ENCODE data around the gene KRTAP10-5.
"Not testable (repeated sequence)": the region's sequence is repeated elsewhere in the genome, so short reads cannot be mapped to it uniquely, and the experiment has no call there.

The KRTAP10-5 gene

GRCh38 chr21:44590897-44591800 is 10.7 kb upstream of the KRTAP10-5 start:
- DNase-seq, result not testable (repeated sequence)

- DNase-seq, result no peak
Observed at GRCh38 chr21:44590311-44590721, 9.9 kb upstream of the KRTAP10-5 start.

GRCh38 chr21:44589586-44590305 is 9.3 kb upstream of the KRTAP10-5 start:
- no peak for DNase-seq

DNA sequence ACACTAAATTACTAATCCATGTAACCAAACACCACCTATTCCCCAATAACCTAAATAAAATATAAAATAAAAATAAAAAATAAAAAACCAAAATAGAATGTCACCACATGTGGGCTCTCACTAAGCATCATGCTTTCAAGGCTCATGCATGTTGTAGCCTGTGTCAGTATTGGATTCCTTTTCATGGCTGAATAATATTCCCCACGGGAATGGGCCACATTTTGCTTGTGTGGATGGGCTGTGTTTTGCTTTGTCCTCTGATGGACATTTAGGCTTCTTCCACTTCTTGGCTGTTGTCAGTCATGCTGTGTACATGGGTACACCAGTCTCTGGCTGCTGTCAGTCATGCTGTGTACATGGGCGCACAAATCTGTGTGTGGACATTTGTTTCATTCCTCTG is 8.7 kb upstream of the KRTAP10-5 start:
- DNase-seq, result no peak

- no peak for DNase-seq
Observed at GRCh38 chr21:44585892-44586291, 5.5 kb upstream of the KRTAP10-5 start.

DNA sequence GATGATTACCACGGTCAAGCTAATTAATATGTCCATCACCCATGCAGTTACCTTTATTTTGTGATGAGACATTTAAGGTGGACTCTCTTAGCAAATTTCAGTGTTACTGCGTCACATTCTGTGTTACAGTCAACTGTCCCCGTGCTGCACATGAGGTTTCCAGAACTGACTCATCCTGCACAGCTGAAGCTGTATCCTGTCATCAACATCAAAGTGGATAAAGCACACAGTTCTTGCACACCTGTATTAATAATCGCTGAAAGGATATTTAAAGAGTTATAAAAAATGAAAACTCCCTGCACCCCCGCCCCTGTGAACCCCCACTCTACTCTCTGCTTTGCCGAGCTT is 3.4 kb upstream of the KRTAP10-5 start:
- DNase-seq, result peak; percentile 36

- DNase-seq, result no peak
Observed at GRCh38 chr21:44583089-44583799, 2.8 kb upstream of the KRTAP10-5 start.

- DNase-seq, result no peak
Observed at GRCh38 chr21:44582055-44582454, 1.7 kb upstream of the KRTAP10-5 start.

- DNase-seq, result no peak
Observed at GRCh38 chr21:44581158-44581557, 754 bp upstream of the KRTAP10-5 start.

DNA sequence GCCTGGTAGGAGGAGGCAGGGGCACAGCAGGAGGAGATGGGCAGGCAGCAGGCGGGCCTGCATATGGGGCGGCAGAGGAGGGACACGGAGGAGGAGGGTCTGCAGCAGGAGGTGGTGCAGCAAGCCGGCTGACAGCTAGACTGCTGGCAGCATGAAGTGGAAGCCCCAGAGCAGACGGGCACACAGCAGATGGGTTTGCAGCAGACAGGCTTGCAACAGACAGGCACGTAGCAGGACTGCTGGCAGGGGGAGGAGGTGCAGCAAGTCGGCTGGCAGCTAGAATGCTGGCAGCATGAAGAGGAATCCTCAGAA is 615 bp downstream of the KRTAP10-5 start:
- no peak for DNase-seq

GRCh38 chr21:44579056-44579832 is 1.2 kb downstream of the KRTAP10-5 start:
- DNase-seq, result no peak

- no peak for DNase-seq
Observed at GRCh38 chr21:44578371-44579055, 1.9 kb downstream of the KRTAP10-5 start.

DNA sequence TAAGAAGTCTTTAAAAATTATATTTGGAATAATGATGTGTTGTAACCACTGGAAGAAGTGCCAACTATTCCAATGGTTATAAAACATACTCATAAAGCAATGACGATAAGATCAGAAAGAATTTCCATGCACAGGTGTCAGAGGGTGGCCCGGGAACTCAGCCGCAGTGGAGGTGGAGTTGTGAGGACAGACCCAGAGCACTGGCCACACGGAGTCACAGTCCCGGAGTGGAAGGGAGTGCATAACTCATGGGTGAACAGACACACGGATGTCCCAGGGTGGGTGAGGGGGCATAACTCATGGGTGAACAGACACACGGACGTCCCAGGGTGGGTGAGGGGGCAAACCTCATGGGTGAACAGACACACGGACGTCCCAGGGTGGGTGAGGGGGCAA is 4.4 kb downstream of the KRTAP10-5 start:
- no peak for DNase-seq

- no peak for DNase-seq
Observed at GRCh38 chr21:44575307-44576024, 4.9 kb downstream of the KRTAP10-5 start.

- DNase-seq, result no peak
Observed at GRCh38 chr21:44574457-44575306, 5.7 kb downstream of the KRTAP10-5 start.

DNA sequence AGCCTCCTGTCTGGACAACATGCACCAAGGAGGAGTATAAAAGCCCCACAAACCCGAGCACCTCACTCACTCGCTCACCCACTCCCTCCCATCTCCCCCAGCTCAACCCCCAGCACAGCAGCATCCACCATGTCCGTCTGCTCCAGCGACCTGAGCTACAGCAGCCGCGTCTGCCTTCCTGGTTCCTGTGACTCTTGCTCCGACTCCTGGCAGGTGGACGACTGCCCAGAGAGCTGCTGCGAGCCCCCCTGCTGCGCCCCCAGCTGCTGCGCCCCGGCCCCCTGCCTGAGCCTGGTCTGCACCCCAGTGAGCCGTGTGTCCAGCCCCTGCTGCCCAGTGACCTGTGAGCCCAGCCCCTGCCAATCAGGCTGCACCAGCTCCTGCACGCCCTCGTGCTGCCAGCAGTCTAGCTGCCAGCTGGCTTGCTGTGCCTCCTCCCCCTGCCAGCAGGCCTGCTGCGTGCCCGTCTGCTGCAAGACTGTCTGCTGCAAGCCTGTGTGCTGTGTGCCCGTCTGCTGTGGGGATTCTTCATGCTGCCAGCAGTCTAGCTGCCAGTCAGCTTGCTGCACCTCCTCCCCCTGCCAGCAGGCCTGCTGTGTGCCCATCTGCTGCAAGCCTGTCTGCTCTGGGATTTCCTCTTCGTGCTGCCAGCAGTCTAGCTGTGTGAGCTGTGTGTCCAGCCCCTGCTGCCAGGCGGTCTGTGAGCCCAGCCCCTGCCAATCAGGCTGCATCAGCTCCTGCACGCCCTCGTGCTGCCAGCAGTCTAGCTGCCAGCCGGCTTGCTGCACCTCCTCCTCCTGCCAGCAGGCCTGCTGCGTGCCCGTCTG is 6.6 kb downstream of the KRTAP10-5 start, which contains the start of gene KRTAP10-4:
Gene KRTAP10-4 (plus strand): TSS at position 100 of the 827 bp plus-strand sequence. CDS start 30 bp downstream, at position 130.
- DNase-seq, result not testable (repeated sequence)

DNA sequence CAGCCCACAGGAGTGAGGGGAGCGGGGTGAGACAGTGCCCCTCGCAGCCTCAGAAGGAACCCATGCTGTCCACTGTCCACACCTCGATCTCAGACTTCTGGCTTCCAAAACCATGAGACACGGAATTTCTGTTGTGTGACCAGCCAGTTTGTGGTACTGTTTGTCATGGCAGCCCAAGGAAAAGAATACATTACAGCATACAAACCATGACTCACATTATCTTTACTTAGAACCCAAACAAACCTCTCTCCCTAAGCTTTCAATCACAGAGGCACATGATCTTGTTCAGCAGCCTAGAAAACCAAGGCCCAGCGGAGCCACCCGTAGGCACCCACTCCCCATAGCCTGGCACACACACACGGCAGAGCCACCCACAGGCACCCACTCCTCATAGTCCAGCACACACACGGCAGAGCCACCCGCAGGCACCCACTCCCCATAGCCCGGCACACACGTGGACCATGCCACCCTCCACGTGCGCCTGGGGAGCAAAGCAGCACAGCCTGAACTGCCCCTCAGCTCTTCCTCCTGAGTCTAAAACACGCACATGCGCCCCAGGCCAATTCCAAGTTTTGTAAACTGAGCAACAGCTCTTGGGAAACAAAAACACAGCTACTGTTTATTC is 7.3 kb downstream of the KRTAP10-5 start:
- no peak for DNase-seq

DNA sequence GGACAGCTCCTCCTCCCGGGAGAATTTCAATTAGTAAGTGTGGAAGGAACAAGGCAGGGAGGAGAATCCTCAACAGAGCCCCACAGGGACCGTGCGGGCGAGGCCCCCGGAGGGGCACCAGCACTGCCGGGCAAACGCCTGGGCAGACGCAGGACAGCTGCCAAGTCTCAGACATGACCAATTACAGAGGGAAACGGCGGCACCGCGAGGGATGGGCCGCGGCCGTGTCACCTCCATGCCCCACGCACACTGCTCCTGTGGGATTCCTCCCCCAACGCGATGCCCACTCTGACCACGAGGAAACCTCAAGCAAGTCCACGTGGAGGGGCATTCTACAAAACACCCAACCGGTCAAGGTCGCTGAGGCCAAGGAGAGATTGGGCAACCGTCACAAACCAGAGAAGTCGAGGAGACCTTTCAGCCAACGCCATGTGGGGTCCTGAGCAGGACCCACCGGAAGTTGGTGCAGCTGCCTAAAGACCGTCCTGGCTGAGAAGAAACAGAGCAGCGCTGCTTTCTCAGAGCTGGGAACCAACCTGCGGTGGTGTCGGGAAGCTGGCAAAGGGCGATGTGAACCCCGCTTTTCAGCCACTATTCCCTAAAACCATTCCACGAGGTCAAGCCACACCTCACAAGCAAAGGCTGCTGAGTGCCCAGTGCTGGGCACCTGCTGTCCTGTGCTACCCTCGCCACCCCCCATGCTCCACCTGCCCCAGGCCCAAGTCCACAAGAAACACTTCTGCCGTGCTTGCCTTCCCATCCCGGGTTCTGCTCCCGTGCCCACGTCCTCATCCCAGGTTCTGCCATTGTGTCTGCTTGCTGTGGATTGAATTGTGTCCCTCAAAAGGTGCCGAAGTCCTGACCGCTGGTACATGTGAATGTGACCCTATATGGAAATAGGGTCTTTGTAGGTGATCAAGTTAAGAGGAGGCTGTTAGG is 8.3 kb downstream of the KRTAP10-5 start:
- DNase-seq, result no peak
